OCI-LY3 (cell line): ENCODE measurements around the gene PDE4D.

Experiments used
- EZH2phosphoT487 ChIP-seq: fragments of 200-600 bp; shearing (Covaris generic); IDR thresholded peaks from 2 replicates; pipeline ENCODE4 v1.6.1; 2018; ENCODE audit warnings: antibody characterized with exemption, mixed run types, low read depth
- TF ChIP-seq, protein P1 (sequence below): fragments of 200-600, 300-600 bp; sonication (generic); IDR thresholded peaks from 2 replicates; pipeline ENCODE4 v1.5.1; 2014; ENCODE audit warnings: antibody characterized with exemption, low read length, low read depth

DNA sequence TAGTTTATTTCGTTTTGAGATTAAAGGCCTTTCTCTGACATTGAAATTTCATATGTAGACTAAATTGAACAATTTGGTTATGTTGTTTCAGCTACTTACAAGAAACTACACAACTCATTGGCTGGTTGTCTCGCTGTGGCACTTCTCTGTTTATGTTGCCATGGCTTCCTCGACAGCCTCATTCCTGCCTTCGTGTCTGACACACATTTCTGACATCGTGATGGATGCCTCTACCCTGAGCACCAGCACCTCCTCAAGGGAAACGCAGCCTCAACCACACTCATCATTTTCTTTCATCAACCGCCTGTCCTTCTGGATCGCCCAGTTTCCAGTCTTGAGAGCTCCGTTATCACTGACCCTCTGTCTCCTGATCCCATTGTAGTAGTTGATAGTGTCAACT lies 562.8 kb downstream of the PDE4D start:
- TF ChIP-seq, protein P1, sequence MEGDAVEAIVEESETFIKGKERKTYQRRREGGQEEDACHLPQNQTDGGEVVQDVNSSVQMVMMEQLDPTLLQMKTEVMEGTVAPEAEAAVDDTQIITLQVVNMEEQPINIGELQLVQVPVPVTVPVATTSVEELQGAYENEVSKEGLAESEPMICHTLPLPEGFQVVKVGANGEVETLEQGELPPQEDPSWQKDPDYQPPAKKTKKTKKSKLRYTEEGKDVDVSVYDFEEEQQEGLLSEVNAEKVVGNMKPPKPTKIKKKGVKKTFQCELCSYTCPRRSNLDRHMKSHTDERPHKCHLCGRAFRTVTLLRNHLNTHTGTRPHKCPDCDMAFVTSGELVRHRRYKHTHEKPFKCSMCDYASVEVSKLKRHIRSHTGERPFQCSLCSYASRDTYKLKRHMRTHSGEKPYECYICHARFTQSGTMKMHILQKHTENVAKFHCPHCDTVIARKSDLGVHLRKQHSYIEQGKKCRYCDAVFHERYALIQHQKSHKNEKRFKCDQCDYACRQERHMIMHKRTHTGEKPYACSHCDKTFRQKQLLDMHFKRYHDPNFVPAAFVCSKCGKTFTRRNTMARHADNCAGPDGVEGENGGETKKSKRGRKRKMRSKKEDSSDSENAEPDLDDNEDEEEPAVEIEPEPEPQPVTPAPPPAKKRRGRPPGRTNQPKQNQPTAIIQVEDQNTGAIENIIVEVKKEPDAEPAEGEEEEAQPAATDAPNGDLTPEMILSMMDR, result no peak
- no peak for TF ChIP-seq EZH2phosphoT487
